HFF-Myc (cell line): ENCODE results near the gene GRN.

Source experiments
- DNase-seq: peaks from one replicate; pipeline ENCODE4 v3.0.0-alpha.2; 2011; ENCODE audit warnings: low read depth; ENCODE audit errors: extremely low read depth
- H3K4me3 ChIP-seq: replicated peaks from 2 replicates; pipeline ENCODE4 v1.5.1; 2011; ENCODE audit warnings: low read depth, mild to moderate bottlenecking, control low read depth, low read length
- TF ChIP-seq, protein P1 (sequence below): IDR thresholded peaks from 2 replicates; pipeline ENCODE4 v1.5.1; 2012; ENCODE audit warnings: mild to moderate bottlenecking, low read depth, low read length, control low read depth; ENCODE audit errors: missing control alignments

Gene GRN

DNA sequence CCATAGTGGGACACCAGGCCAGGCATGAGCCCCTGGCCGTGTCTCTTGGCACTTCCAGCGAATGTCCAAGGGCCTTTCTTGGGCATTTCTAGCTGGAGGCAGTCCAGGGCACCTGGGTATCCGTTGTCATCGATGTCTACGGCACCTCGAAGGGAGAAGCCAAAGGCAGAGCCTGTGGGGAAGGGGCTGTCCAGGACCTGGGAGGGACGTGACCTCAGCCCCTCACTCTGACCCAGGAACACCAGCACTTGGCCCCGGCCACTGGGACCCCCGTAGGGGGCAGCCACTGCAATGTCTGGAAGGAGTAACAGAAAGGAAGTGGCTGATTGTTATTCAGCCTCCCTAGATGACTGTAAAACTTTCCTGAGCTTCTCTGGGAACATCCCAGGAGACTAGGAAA, 35.7 kb downstream of the GRN start:
- TF ChIP-seq, protein P1, sequence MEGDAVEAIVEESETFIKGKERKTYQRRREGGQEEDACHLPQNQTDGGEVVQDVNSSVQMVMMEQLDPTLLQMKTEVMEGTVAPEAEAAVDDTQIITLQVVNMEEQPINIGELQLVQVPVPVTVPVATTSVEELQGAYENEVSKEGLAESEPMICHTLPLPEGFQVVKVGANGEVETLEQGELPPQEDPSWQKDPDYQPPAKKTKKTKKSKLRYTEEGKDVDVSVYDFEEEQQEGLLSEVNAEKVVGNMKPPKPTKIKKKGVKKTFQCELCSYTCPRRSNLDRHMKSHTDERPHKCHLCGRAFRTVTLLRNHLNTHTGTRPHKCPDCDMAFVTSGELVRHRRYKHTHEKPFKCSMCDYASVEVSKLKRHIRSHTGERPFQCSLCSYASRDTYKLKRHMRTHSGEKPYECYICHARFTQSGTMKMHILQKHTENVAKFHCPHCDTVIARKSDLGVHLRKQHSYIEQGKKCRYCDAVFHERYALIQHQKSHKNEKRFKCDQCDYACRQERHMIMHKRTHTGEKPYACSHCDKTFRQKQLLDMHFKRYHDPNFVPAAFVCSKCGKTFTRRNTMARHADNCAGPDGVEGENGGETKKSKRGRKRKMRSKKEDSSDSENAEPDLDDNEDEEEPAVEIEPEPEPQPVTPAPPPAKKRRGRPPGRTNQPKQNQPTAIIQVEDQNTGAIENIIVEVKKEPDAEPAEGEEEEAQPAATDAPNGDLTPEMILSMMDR = no peak
- no peak for DNase-seq
- H3K4me3 ChIP-seq = no peak overlapping the region

DNA sequence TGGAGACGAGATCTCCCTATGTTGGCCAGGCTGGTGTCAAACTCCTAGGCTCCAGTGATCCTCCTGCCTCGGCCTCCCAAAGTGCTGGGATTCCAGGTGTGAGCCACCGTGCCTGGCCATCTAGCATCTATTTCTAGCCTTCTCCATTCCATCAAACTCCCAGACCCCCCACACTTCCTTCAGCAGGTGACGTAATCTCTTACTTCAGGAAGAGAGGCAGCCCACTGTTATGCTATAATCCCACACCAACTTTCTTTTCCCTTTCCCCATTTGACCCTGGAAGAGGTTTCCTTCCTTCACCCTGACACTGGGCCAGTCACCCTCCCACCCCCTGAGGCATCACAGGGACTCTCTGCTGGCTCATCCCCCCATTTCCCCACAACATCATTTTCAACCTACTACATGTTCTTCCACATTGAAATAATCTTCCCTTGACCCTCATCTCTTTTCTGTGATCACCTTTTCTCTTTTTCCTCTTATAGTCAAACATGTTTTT, 36.8 kb downstream of the GRN start:
- TF ChIP-seq, protein P1 = no peak
- no peak overlapping the region for H3K4me3 ChIP-seq
- DNase-seq = no peak

DNA sequence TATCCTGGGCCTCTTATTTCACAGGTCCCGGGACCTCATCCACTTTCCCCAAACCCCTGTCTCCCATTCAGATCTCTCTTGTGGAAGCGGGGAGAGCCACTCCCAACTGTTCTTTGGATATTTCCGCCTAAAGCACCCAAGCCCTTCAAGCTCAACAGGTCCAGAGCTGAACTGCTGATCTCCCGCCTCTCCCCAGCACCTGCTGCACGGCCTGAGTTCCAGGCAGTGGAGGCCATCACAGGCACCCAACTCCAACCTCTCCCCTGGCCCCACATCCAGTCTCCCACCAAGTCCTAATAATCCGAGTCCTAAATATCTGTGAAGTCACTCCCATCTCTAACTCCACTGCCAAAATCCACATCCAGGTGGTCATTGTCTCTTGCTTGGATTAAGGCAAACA, 37.8 kb downstream of the GRN start:
- no peak overlapping the region for H3K4me3 ChIP-seq
- TF ChIP-seq, protein P1 = no peak
- no peak for DNase-seq

DNA sequence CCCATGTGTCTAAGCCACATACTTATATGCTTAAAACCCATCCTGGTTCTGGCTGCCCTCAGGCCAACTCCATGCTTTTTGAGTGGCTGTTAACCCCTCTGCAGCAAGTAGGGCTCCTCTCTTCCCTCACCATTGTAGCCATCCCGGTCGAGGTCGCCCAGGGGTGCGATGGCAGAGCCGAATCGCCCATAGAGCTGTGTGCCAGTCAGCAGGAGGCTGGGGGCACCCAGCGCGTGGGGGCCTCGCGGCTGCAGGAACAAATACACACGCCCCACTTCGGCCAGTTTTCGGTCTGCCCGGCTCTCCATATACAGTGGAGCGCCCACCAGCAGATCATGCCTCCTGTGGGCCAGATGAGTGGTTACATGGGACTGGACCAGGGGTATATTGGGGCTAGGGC, 38.3 kb downstream of the GRN start:
- DNase-seq = no peak

DNA sequence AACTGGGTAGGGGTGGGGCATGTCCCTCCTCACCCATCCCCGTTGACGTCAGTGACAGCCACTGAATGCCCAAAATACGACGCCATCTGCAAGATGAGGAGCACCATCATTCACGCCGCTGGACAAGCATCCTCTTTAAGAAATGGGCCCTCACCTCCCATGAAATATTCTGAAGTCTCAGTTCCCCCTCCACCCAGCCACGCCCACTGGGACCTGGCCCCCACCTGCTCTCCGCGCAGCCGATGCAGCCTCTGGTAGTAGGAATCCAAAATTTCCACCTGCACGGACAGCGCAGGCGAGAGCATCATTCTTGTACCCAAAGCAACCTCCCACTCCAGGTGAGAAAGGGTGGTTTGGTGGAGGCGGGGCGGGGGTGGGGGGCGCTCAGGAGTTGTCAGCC, 38.8 kb downstream of the GRN start:
- TF ChIP-seq, protein P1 = no peak
- H3K4me3 ChIP-seq = no peak overlapping the region
- no peak for DNase-seq

More for the DNA sequence above, 38.3 kb downstream of the GRN start:
- TF ChIP-seq, protein P1 = no peak
- H3K4me3 ChIP-seq = no peak overlapping the region

DNA sequence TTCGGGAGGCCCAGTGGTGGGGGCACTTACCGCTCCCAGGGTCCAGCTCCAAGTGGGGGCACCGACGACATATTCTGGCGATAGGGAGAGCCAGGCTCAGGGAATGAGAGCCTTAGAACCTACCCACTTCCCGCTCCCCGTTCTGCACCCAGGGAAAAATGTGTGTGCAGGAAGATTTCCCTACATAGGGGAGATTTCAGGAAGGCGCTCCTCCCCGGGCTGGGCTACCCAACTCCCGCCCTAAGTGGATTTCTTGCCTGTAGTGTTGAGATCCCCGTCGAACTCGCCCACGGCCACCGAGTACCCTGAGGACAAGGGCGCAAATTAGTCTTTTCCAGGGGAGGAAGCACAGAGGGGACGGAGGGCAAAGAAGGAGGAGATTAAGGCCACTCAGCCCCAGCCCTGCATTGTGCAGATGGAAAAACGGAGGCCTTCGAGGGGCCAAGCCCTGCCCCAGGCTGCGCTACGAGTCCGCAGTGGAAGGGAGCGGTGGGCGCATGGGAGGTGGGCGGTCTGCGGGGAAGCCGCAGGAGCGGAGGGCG, 39.2 kb downstream of the GRN start:
- no peak overlapping the region for H3K4me3 ChIP-seq
- DNase-seq = no peak
- TF ChIP-seq, protein P1 = no peak

DNA sequence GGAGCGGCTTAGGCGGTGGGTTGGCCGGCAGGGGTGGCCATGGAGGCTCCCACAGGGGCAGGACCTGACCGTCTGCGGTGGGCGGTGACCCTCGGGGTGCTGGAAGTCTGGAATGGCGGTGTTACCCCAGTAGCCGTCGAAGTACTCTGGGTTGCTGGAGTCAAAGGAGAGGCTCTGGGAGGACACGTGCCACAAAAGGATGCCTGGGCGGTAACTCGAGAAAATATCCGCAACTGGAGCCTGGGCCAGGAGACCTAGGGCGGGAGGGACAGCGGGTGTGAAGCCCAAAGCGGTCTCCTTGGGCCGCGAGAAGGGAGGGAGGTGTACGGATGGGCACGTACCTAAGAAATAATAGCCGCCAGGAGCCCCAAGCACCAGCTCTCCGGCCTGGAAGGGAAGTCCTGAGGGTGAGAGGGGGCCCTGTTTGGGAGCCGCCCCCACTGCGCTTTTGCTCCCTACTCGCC, 39.8 kb downstream of the GRN start:
- TF ChIP-seq, protein P1 = no peak
- H3K4me3 ChIP-seq = peak overlapping the region; percentile 48
- DNase-seq = no peak
